Hepatocyte (in vitro differentiated cells): ENCODE data around the gene OR10H4.
"Not testable (repeated sequence)": the region's sequence is repeated elsewhere in the genome, so short reads cannot be mapped to it uniquely, and the experiment has no call there.

ENCODE experiments used
- CTCF ChIP-seq: fragments of 200-600 bp; sonication (generic); IDR thresholded peaks from 2 replicates; pipeline ENCODE4 v1.5.1; 2016; ENCODE audit warnings: antibody characterized with exemption, mild to moderate bottlenecking; ENCODE audit not compliant: poor library complexity
- EZH2phosphoT487 ChIP-seq: fragments of 200-600 bp; sonication (generic); IDR thresholded peaks from one replicate; pipeline ENCODE4 v1.6.1; 2018; ENCODE audit warnings: antibody characterized with exemption, mild to moderate bottlenecking, low read depth, moderate library complexity; ENCODE audit not compliant: unreplicated experiment, severe bottlenecking

GRCh38 chr19:15933761-15934331 is 15.0 kb upstream of the OR10H4 start:
- TF ChIP-seq CTCF, EZH2phosphoT487: not testable (repeated sequence)
